Measurements from ENCODE around the gene MEAK7. TPM values are rescaled to one million over a fixed set of nuclear protein-coding genes. Genes with fewer than 3 reads are reported as not detected.

MEAK7 gene
- total RNA-seq, 2 experiments from 2014 or later = 10.4 to 11.3 TPM

GRCh38 chr16:84540194-84540593 is 35.7 kb upstream of the MEAK7 start:
- no peak for DNase-seq
- Mint-ChIP-seq H3K4me3 (no peak overlapping the region), H3K27me3 (no peaks in the 10 kb centered on the region), H3K36me3 (peaks cover 7% of the 10 kb centered on the region), H3K9me3 (no peaks in the 10 kb centered on the region), H3K27ac (no peak overlapping the region), H3K4me1 (peaks cover 17% of the 10 kb centered on the region)

DNA sequence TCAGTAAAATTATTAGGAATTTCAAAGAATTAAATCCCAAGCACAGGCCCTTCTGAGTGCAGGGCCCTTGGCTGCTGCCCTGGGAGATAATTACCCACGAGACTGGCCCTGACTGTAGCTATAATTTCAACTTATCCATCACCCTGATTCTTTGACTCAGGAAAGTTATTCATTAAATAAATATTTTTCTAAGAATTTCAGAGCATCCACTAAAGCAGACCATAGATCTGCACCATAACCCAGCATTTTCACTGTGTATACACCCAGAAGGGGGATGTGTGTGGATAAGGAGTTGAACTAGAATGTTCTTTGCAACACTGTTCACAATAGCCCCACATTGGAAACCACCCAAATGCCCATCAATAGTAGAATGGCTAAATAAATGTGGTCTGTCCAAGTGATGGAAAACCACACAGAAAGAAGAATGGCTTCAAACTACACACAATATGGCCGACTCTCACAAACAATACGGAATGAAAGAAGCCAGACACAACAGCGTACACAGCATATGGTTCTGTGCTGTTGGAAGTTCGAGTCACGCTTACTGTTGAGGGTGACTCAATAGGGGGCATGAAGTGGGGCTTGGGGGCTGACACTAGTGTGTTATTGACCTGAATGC is 33.9 kb upstream of the MEAK7 start:
- H3K27me3 Mint-ChIP-seq = no peaks in the 10 kb centered on the region

DNA sequence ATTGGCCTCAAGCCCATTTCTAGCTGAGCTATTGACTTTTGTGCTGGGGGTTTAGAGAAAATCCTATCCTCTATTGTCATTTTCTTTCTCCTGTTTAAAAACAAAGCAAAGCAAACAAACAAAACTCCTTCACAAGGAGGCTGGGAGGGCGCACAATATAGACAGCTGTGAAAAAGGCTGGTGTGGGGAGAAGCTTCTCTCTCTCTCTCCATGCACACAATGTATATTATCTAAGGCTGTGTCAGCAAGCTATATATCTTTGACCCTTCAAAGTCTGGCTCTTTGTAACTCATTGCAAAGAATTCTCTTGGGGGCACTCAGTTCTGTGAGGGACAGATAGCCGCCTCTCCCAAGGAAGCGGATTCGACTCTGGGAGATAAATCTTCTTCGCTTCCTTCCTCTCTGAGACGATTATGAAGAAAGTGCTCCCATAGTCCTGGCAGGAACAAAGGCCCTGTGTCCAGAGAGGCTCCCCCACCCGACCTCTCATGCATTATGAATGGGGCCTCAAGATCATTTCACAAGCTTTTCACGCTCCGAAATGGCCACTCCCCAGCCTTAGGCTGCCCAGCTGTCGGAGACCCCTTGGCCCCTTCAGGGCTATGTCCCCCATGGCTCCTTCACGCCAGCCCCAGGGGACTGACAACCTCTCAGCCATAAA is 33.2 kb upstream of the MEAK7 start:
- peaks cover 5% of the 10 kb centered on the region for H3K36me3 Mint-ChIP-seq
- no peaks in the 10 kb centered on the region for H3K9me3 Mint-ChIP-seq
- peaks cover 9% of the 10 kb centered on the region for H3K4me1 Mint-ChIP-seq
- no peak for DNase-seq
- H3K27me3 Mint-ChIP-seq = no peaks in the 10 kb centered on the region
- no peak overlapping the region for H3K27ac Mint-ChIP-seq
- H3K4me3 Mint-ChIP-seq = no peak overlapping the region

More for the DNA sequence above, 33.9 kb upstream of the MEAK7 start:
- H3K4me3 Mint-ChIP-seq = no peak overlapping the region
- H3K9me3 Mint-ChIP-seq = no peaks in the 10 kb centered on the region
- H3K27ac Mint-ChIP-seq = no peak overlapping the region
- H3K36me3 Mint-ChIP-seq = peaks cover 5% of the 10 kb centered on the region
- peaks cover 6% of the 10 kb centered on the region for H3K4me1 Mint-ChIP-seq
- DNase-seq = no peak

GRCh38 chr16:84535851-84536250 is 31.4 kb upstream of the MEAK7 start:
- Mint-ChIP-seq H3K9me3 (no peaks in the 10 kb centered on the region), H3K27me3 (no peaks in the 10 kb centered on the region), H3K27ac (no peak overlapping the region), H3K4me1 (peaks cover 12% of the 10 kb centered on the region), H3K4me3 (no peak overlapping the region), H3K36me3 (peaks cover 9% of the 10 kb centered on the region)
- no peak for DNase-seq

GRCh38 chr16:84535408-84535807 is 30.9 kb upstream of the MEAK7 start:
- H3K4me3 Mint-ChIP-seq = no peak overlapping the region
- peaks cover 12% of the 10 kb centered on the region for H3K4me1 Mint-ChIP-seq
- H3K36me3 Mint-ChIP-seq = peaks cover 13% of the 10 kb centered on the region
- no peak overlapping the region for H3K27ac Mint-ChIP-seq
- H3K9me3 Mint-ChIP-seq = peaks cover under 1% of the 10 kb centered on the region
- H3K27me3 Mint-ChIP-seq = no peaks in the 10 kb centered on the region
- no peak for DNase-seq

DNA sequence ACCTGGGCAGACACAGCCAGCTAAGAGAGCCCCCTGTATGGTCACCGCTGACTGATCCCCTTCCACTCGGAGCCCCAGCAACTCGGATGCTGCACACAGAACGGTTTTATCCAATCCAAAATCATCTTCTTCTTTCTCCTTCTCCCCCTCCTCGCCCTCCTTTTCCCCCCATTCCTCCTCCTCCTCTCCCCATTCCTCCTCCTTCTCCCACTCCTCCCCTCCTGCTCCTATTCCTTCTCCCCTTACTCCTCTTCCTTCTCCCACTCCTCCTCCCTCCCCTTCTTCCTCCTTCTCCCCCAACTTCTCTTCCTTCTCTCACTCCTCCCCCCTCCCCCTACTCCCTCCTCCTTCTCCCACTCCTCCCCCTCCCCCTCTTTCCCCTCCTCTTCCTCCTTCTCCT is 30.4 kb upstream of the MEAK7 start:
- DNase-seq = no peak
- H3K4me3 Mint-ChIP-seq = no peak overlapping the region

DNA sequence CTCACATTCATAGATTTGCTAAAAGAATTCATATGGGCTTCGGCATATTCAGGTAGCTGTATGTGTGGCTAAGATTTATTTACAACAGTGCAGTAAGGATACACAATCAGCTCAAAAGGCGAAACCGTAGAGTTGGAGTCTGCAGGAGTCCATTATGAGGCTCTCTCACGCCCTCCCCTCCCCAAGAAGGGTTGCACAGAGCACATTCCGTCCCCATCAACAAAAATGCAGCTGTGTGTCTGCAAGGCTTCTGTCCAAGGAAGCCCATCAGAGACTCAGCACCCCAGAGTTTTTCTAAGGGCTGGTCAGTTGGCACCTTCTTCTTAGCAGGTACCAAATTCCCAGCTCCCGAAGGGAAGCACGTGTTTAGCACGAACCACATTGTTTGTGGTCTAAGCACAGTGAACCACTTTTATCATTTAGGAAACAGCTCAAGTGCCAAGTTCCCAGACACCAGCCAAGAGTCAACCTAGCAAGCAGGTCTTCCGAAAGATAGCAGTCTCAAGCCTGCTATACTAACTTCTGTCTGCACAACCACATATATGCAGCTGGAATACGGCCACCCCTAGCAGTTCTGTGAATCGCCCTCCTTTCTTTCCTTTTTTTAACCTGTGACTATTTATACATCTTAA is 28.5 kb upstream of the MEAK7 start:
- H3K9me3 Mint-ChIP-seq = peaks cover 8% of the 10 kb centered on the region
- DNase-seq = no peak
- H3K27me3 Mint-ChIP-seq = no peaks in the 10 kb centered on the region
- H3K36me3 Mint-ChIP-seq = peaks cover 23% of the 10 kb centered on the region
- peaks cover 11% of the 10 kb centered on the region for H3K4me1 Mint-ChIP-seq
- no peak overlapping the region for H3K4me3 Mint-ChIP-seq
- H3K27ac Mint-ChIP-seq = no peak overlapping the region

More for the DNA sequence above, 30.4 kb upstream of the MEAK7 start:
- peaks cover 2% of the 10 kb centered on the region for H3K9me3 Mint-ChIP-seq
- H3K27me3 Mint-ChIP-seq = no peaks in the 10 kb centered on the region
- peaks cover 18% of the 10 kb centered on the region for H3K36me3 Mint-ChIP-seq
- H3K4me1 Mint-ChIP-seq = peaks cover 12% of the 10 kb centered on the region
- no peak overlapping the region for H3K27ac Mint-ChIP-seq

GRCh38 chr16:84532291-84532724 is 27.8 kb upstream of the MEAK7 start:
- no peaks in the 10 kb centered on the region for H3K27me3 Mint-ChIP-seq
- H3K9me3 Mint-ChIP-seq = peaks cover 8% of the 10 kb centered on the region
- no peak overlapping the region for H3K4me3 Mint-ChIP-seq
- no peak for DNase-seq
- no peak overlapping the region for H3K27ac Mint-ChIP-seq
- H3K36me3 Mint-ChIP-seq = peaks cover 23% of the 10 kb centered on the region
- peaks cover 11% of the 10 kb centered on the region for H3K4me1 Mint-ChIP-seq

DNA sequence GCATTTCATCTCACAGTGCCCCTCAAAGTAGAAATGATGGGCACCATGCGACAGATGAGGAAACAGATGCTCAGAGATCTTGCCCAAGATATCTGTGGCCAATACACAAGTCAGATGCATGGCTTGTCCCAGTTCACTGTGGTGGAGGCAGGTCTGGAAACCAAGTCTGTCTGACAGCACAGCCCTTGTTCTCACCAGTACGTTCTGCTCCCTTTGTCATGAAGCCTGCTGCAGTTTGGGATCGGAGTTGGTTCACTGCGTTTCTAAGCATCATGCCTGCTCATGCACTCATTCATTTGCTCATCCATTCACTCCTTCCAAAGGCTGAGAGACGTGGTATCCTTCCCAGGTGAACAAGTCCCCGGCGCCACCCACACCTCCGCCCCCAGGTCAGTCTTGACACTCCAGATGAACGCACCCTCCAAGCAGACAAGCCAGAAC is 27.2 kb upstream of the MEAK7 start:
- Mint-ChIP-seq H3K27me3 (no peaks in the 10 kb centered on the region), H3K27ac (no peak overlapping the region), H3K4me3 (no peak overlapping the region), H3K36me3 (peaks cover 23% of the 10 kb centered on the region), H3K4me1 (peaks cover 11% of the 10 kb centered on the region), H3K9me3 (peaks cover 8% of the 10 kb centered on the region)
- DNase-seq = no peak

DNA sequence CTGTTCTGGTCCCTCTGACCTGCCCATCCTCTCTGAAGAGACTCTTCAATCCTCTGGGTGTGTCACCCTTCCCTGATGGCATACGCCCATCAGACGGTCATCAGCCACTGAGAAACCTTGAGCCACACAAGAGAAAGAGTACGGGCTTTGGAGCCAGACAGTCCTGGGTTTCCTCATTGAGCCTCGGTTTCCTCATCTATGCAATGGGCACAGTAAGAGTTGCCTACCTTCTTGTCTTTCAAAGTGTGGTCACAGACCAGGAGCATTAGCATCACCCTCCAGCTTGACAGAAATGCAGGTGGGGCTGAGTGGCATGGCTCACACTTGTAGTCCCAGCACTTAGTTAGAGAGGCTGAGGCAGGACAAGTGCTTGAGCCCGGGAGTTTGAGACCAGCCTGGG is 26.1 kb upstream of the MEAK7 start:
- Mint-ChIP-seq H3K9me3 (peaks cover 8% of the 10 kb centered on the region), H3K4me1 (peaks cover 11% of the 10 kb centered on the region), H3K4me3 (no peak overlapping the region), H3K27ac (no peak overlapping the region), H3K36me3 (peaks cover 20% of the 10 kb centered on the region), H3K27me3 (no peaks in the 10 kb centered on the region)
- DNase-seq = no peak

- H3K9me3 Mint-ChIP-seq = peaks cover 8% of the 10 kb centered on the region
- no peaks in the 10 kb centered on the region for H3K27me3 Mint-ChIP-seq
- no peak overlapping the region for H3K4me3 Mint-ChIP-seq
- peaks cover 20% of the 10 kb centered on the region for H3K36me3 Mint-ChIP-seq
- no peak for DNase-seq
- peaks cover 11% of the 10 kb centered on the region for H3K4me1 Mint-ChIP-seq
- H3K27ac Mint-ChIP-seq = no peak overlapping the region
Measured at GRCh38 chr16:84529607-84530006, 25.1 kb upstream of the MEAK7 start.

DNA sequence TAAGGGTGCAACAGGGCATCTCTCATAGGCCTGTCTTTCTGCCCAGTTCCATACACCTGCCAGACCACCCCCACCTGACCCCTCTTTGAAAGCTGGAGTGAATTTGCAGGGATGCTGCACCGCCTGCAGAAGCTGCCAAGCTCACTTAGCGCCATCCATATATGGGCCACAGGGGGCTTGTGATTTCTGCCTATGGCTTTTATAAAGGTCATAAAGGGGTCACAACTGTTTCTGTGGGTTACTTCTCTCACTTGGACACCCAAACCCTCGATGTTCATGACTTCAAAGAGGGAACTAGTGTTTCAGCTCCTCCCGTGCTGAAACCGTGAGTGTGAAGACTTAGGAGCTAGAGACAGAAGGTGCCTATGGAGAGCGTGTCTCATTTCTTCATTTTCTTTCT is 23.9 kb upstream of the MEAK7 start:
- peaks cover 8% of the 10 kb centered on the region for H3K9me3 Mint-ChIP-seq
- peaks cover 21% of the 10 kb centered on the region for H3K36me3 Mint-ChIP-seq
- H3K4me1 Mint-ChIP-seq = peaks cover 14% of the 10 kb centered on the region
- H3K27ac Mint-ChIP-seq = no peak overlapping the region
- DNase-seq = no peak
- no peak overlapping the region for H3K4me3 Mint-ChIP-seq
- H3K27me3 Mint-ChIP-seq = no peaks in the 10 kb centered on the region

GRCh38 chr16:84527532-84528269 is 23.2 kb upstream of the MEAK7 start:
- Mint-ChIP-seq H3K4me3 (no peak overlapping the region), H3K27ac (no peak overlapping the region), H3K36me3 (peaks cover 24% of the 10 kb centered on the region)

GRCh38 chr16:84526794-84527531 is 22.5 kb upstream of the MEAK7 start:
- H3K36me3 Mint-ChIP-seq = peaks cover 24% of the 10 kb centered on the region
- no peak overlapping the region for H3K4me3 Mint-ChIP-seq
- no peak overlapping the region for H3K27ac Mint-ChIP-seq
- H3K4me1 Mint-ChIP-seq = peaks cover 8% of the 10 kb centered on the region
- H3K27me3 Mint-ChIP-seq = no peaks in the 10 kb centered on the region
- DNase-seq = no peak
- peaks cover 9% of the 10 kb centered on the region for H3K9me3 Mint-ChIP-seq

More at GRCh38 chr16:84527532-84528269, 23.2 kb upstream of the MEAK7 start:
- Mint-ChIP-seq H3K27me3 (no peaks in the 10 kb centered on the region), H3K9me3 (peaks cover 8% of the 10 kb centered on the region), H3K4me1 (peaks cover 12% of the 10 kb centered on the region)
- DNase-seq = no peak
